NCI-H187 (cell line): ENCODE data around the gene RAD18.

Experiments
- DNase-seq, 2 experiments: peaks; one replicate each; lab custom pipeline; 2025; lab: John Stamatoyannopoulos, UW

RAD18 gene

GRCh38 chr3:8985876-8986275, 22.6 kb upstream of the RAD18 start:
- DNase-seq, result no peak

DNA sequence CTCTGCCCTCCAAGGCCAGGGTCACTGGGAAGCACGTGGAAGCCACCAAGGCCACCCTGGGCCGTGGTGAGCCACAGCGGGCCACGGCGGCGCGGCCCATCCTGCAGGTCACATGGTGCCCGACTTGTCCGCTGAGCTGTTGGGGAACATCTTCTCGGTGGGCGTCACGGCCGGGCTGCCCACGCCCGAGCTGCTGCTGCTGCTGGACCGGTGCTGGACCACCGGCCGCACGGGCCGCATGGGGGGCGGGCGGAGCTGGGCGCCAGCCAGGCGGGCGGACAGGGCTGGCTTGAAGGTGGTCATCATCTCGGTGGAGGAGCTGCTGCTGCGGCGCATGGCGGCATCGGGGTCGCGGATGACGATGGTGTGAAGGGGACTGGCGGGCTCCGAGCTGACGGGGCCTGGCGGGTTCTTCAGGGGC, 22.1 kb upstream of the RAD18 start:
- DNase-seq, result no peak

DNA sequence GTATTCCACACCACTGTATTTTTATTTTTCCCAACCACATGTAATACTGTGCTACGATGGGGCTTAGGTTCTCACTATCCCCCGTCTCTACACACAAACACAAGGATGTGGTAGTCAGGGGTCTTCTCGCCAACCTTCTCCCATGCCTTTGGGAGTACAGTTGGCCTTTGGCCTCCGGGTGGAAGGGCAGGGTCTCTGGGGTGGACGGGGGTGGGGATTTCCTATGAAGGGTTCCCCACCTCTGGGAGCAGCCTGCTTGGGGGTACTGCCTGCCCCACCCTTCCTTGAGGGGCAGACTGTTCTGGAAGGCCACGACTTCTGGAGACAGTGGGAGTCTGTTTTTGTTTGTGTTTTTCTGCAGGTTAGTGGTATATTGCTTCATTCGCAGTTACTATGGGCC, 21.3 kb upstream of the RAD18 start:
- no peak for DNase-seq

- no peak for DNase-seq
Measured at GRCh38 chr3:8984081-8984480, 20.8 kb upstream of the RAD18 start.

- DNase-seq, result no peak
Measured at GRCh38 chr3:8983591-8983990, 20.3 kb upstream of the RAD18 start.

GRCh38 chr3:8983026-8983425, 19.8 kb upstream of the RAD18 start:
- DNase-seq, result no peak

GRCh38 chr3:8982509-8982908, 19.2 kb upstream of the RAD18 start:
- DNase-seq, result no peak

DNA sequence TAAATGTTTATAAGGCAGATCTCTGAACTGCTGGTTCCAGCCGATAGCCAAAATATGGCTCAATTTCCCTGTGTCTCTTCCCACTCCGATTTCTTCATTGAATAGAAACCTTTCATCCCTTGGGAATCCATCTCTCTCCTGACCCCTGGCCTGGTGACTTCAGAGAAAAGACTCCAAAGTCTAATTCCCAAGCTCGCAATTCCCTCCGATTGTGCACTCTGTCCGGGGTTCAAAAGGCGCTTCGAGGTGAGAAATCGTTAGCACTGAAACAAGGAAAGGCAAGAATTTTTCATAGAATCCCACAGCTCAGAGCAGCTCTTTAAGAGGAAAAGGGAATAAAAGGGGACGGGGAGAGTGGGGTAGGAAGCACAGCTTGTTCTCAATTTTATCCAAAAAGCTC, 18.4 kb upstream of the RAD18 start:
- DNase-seq, result no peak

- no peak for DNase-seq
Measured at GRCh38 chr3:8981296-8981695, 18.0 kb upstream of the RAD18 start.

GRCh38 chr3:8980756-8981257, 17.5 kb upstream of the RAD18 start:
- DNase-seq, result no peak

- DNase-seq, result no peak
Measured at GRCh38 chr3:8979262-8979661, 16.0 kb upstream of the RAD18 start.

DNA sequence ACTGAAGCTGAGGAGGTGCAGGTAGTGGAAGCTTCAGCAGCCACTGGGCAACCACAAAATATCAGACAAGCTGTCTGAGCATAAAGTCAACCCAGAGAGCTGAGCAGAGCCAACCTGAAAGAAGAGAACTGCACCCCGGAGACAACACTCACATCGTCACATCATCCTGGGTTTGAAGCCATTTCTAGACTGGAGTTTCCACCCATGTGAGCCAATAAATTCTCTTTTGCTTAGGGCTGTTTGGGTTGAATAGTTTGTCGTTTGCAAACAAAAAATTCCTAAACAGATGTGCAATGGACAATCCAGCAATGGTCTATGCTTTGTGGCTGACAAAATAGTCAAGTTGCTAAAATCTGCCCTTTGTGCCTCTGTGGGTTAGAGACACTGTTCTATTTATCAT, 15.3 kb upstream of the RAD18 start:
- no peak for DNase-seq

GRCh38 chr3:8976540-8977182, 13.4 kb upstream of the RAD18 start:
- DNase-seq, result no peak

DNA sequence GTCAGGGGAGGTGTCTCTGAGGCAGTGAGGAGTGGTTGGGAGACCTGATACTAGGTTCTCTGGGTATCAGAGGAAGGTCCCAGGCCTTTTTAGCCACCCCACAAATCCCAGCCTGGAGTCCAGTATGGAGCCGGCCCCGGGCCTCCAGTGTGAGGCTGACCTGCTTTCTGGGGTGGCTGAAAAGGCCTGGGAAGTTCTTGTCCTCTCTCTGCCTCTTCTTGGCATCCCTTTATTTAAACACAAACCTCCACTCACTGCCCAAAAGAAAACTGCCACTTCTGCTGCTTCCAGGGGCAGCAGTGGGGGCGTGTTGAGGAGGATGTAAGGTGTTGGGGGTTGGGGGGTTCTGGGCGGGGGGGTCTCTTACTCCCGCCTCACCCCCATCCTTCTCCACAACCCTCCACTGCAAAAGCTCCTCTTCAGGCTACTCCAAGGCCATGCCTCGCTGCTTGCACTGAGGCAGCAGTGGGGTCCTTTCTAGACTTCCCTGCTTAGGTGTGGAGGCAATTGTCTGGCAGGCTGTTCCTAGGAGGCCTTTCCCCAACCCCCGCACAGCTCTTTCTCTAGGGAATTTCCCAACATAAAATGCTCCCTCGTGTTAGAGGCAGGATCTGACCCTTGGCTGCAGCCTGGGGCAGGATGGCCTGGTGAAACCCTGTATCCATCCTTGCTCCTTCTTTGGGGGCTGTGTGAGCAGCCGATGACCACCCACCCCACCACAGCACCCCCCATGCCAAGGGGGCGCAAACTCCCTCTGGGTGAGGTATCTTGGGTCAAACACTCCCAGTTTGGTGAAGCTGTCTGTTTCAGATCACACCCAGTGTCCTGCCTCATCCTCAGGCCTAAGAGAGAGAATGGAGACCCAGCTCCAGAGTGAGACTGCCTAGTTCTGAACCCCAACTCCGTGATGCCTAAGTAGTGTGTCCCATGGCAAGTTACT, 12.1 kb upstream of the RAD18 start:
- no peak for DNase-seq

DNA sequence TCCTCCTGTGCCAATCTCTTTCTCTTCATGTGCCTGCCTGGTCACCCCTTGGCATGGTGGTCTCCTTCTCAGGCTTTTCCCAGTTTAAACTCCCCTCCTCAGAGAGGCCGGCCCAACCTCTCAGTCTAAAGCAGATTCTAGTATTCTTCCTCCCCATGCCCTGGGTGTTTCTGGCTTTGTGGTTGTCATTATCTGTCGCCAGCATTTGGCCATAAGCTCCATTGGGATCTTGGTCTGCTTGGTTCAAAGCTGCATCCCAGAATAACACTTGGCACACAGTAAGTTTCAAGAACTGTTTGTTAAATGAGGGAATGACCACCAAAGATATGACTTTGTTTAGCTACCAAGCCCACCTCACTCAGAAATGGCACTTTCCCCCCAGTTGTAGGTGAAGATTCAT, 11.2 kb upstream of the RAD18 start:
- DNase-seq, result no peak

DNA sequence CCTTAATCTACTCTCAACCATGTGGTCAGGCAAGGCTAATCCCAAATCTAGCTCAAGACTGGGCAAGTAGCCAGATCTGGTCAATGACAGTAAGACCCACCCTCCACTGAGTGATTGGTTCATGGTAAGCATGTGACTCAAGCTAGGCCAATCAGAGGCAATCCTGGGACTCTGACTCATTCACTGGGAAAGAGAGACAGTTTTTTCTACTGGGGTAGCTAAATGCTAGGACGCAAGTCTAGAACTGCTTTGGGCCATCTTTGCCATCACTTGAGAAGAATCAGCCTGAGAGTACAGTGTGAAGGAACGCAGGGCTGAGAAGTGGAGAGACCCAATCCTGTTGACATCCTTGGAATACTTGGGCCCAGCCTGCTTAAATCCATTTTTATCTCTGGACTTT, 9.4 kb upstream of the RAD18 start:
- DNase-seq, result no peak

- peak in 1 of 2 experiments; percentile 5 for DNase-seq
Measured at GRCh38 chr3:8970971-8971589, 7.8 kb upstream of the RAD18 start.

DNA sequence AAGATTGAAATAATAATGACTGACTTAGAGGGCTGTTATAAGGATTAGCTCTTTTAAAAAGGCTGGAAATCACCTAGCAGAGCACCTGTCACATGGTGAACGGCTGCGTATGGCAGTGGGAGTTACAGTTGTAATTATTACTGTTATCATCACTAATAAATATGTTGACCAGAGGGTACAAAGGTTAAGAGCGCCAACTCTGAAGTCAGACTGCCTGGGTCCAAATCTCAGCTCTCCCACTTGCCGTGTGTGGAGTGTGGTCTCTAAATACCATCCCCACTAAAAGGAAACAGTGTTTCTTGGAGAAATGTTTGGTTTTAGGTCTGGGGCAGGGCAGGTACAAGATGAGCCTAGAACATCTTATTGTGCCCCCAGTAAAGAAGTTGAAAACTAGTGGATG, 6.0 kb upstream of the RAD18 start:
- DNase-seq, result no peak

DNA sequence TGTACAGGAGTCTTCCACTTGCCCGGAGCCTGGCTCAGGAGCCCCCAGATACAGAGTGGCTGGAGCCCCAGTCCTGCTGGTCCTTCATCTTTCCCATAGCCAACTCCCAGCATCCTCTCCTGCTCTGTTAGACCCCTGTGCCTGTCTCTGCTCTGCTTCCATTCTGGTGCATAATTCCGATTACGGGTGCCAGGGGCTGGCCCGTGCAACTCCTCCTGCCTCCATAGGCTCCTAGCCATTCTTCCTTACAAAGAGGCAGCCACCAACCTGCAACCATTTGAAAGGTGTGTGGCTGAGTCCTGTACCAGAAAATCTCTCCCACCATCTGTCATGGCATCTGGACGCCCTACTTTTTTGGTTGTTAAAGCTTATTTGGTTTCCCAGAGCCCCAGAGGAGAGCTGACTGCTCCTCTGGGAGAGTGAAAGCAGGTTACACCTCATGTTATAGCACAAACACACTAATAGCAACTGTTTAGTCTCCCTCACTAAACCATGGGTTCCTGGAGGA, 5.2 kb upstream of the RAD18 start:
- no peak for DNase-seq

DNA sequence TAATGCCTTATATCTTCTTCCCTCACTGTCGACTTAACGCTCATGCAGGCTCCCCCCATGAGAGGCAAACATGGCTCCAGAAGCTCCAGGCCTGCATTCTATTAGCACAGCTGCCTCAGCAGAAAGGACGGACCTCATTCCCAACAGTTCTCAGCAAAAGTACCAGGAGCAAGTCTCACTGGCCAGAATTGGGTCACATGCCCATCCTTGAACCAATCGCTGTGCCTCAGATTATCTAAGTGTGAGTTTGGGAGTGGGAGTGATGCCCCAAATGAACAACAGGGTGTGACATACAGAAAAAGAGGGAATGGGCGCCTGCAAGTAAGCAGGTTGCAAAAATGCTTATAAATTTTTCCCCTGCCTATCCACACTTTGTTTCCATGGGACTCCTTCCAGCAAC, 4.3 kb upstream of the RAD18 start:
- no peak for DNase-seq

- DNase-seq, result no peak
Measured at GRCh38 chr3:8966820-8967348, 3.6 kb upstream of the RAD18 start.

GRCh38 chr3:8966150-8966819, 3.0 kb upstream of the RAD18 start:
- DNase-seq, result no peak
